ENCODE results near the gene STOM.

Gene STOM

GRCh38 chr9:121357011-121357410 lies 13.0 kb downstream of the STOM start:
- TF ChIP-seq CTCF (IDR thresholded peaks at IDR 0.05; ENCODE audit: low read length): no peak
- no peak for TF ChIP-seq EZH2 (optimal IDR thresholded peaks at IDR 0.05; ENCODE audit: low read depth, low read length)
- TF ChIP-seq EZH2phosphoT487 (IDR thresholded peaks at IDR 0.05; ENCODE audit: low read length): no peak
- H3K9me2 ChIP-seq (replicated peaks; ENCODE audit: insufficient read depth, low read length): no peaks in the 10 kb centered on the region

GRCh38 chr9:121354762-121355161 lies 15.3 kb downstream of the STOM start:
- Histone ChIP-seq H3K4me1 (ENCODE audit: low read length) (peaks cover 17% of the 10 kb centered on the region), H3K9me3 (replicated peaks; ENCODE audit: insufficient read depth, low read length) (no peaks in the 10 kb centered on the region), H3K9me2 (replicated peaks; ENCODE audit: insufficient read depth, low read length) (no peaks in the 10 kb centered on the region), H2AFZ (ENCODE audit: low read length) (no peak overlapping the region), H3K4me3 (ENCODE audit: low read length) (no peak overlapping the region), H3K9ac (ENCODE audit: low read length) (no peak overlapping the region), H4K20me1 (ENCODE audit: insufficient read depth, low read length) (no peaks in the 10 kb centered on the region), H3K27me3 (replicated peaks; ENCODE audit: insufficient read depth, low read length) (no peaks in the 10 kb centered on the region), H3K4me2 (ENCODE audit: low read depth, low read length) (no peak overlapping the region), H3K27ac (ENCODE audit: low read length) (no peak overlapping the region), H3K79me2 (ENCODE audit: low read length) (no peaks in the 10 kb centered on the region), H3K36me3 (replicated peaks; ENCODE audit: insufficient read depth, low read length) (no peaks in the 10 kb centered on the region), H3F3A (ENCODE audit: insufficient read depth, low read length) (peaks cover 11% of the 10 kb centered on the region; the same call in 1 of the 2 replicates)
- TF ChIP-seq CTCF (IDR thresholded peaks at IDR 0.05; ENCODE audit: low read length) (no peak), EZH2phosphoT487 (IDR thresholded peaks at IDR 0.05; ENCODE audit: low read length) (no peak), EZH2 (optimal IDR thresholded peaks at IDR 0.05; ENCODE audit: low read depth, low read length) (no peak)
- DNase-seq: no peak

More at GRCh38 chr9:121357011-121357410, 13.0 kb downstream of the STOM start:
- no peak overlapping the region for H3K4me2 ChIP-seq (ENCODE audit: low read depth, low read length)
- H3K27ac ChIP-seq (ENCODE audit: low read length): no peak overlapping the region
- no peak overlapping the region for H3K4me3 ChIP-seq (ENCODE audit: low read length)
- DNase-seq: no peak
- no peak overlapping the region for H3K9ac ChIP-seq (ENCODE audit: low read length)
- H3K4me1 ChIP-seq (ENCODE audit: low read length): peaks cover 30% of the 10 kb centered on the region
- no peaks in the 10 kb centered on the region for H3K36me3 ChIP-seq (replicated peaks; ENCODE audit: insufficient read depth, low read length)
- peaks cover 20% of the 10 kb centered on the region for H3F3A ChIP-seq (ENCODE audit: insufficient read depth, low read length)
- H3K27me3 ChIP-seq (replicated peaks; ENCODE audit: insufficient read depth, low read length): no peaks in the 10 kb centered on the region
- H4K20me1 ChIP-seq (ENCODE audit: insufficient read depth, low read length): no peaks in the 10 kb centered on the region
- no peaks in the 10 kb centered on the region for H3K9me3 ChIP-seq (replicated peaks; ENCODE audit: insufficient read depth, low read length)
- H2AFZ ChIP-seq (ENCODE audit: low read length): no peak overlapping the region
- H3K79me2 ChIP-seq (ENCODE audit: low read length): no peaks in the 10 kb centered on the region

- Histone ChIP-seq H3K4me3 (ENCODE audit: low read length) (no peak overlapping the region), H3K9me2 (replicated peaks; ENCODE audit: insufficient read depth, low read length) (no peaks in the 10 kb centered on the region), H3K9ac (ENCODE audit: low read length) (no peak overlapping the region), H3F3A (ENCODE audit: insufficient read depth, low read length) (peaks cover 4% of the 10 kb centered on the region; the same call in 1 of the 2 replicates), H3K4me2 (ENCODE audit: low read depth, low read length) (no peak overlapping the region), H3K79me2 (ENCODE audit: low read length) (no peaks in the 10 kb centered on the region), H4K20me1 (ENCODE audit: insufficient read depth, low read length) (no peaks in the 10 kb centered on the region), H3K9me3 (replicated peaks; ENCODE audit: insufficient read depth, low read length) (no peaks in the 10 kb centered on the region), H3K4me1 (ENCODE audit: low read length) (peaks cover 10% of the 10 kb centered on the region), H3K27ac (ENCODE audit: low read length) (no peak overlapping the region), H2AFZ (ENCODE audit: low read length) (no peak overlapping the region), H3K36me3 (replicated peaks; ENCODE audit: insufficient read depth, low read length) (no peaks in the 10 kb centered on the region), H3K27me3 (replicated peaks; ENCODE audit: insufficient read depth, low read length) (no peaks in the 10 kb centered on the region)
- no peak for DNase-seq
- TF ChIP-seq CTCF (IDR thresholded peaks at IDR 0.05; ENCODE audit: low read length) (no peak), EZH2phosphoT487 (IDR thresholded peaks at IDR 0.05; ENCODE audit: low read length) (no peak), EZH2 (optimal IDR thresholded peaks at IDR 0.05; ENCODE audit: low read depth, low read length) (no peak)
Observed at GRCh38 chr9:121354141-121354540, 15.9 kb downstream of the STOM start.

Measured in MM.1S (cell line).